Immature natural killer cell (primary cell): ENCODE results near the gene ENTPD3. TPM values are rescaled to one million over a fixed set of nuclear protein-coding genes. Genes with fewer than 3 reads are reported as not detected.
A peak's percentile ranks its signal among the peaks of the same experiment; 100 is the strongest.

Source experiments
- DNase-seq, 3 donors: peaks; one replicate each; pipeline ENCODE4 v3.0.0; 2022; ENCODE audit warnings: mixed read lengths in 1 of 3
- H3K27ac Mint-ChIP-seq, 6 donors: one replicate each; pipeline ENCODE4 v1.8.0; 2020; ENCODE audit warnings: mixed read lengths in 6 of 6, mild to moderate bottlenecking in 5 of 6, inconsistent platforms in 4 of 6, moderate library complexity in 3 of 6
- H3K27me3 Mint-ChIP-seq, 3 donors: one replicate each; pipeline ENCODE4 v1.8.0; 2020 to 2021; ENCODE audit warnings: low read depth in 3 of 3, mild to moderate bottlenecking in 3 of 3, mixed read lengths in 3 of 3, moderate library complexity in 3 of 3, inconsistent platforms in 1 of 3
- H3K36me3 Mint-ChIP-seq, 3 donors: one replicate each; pipeline ENCODE4 v1.8.0; 2020; ENCODE audit warnings: mixed read lengths in 3 of 3, inconsistent platforms in 2 of 3, mild to moderate bottlenecking in 2 of 3
- H3K4me1 Mint-ChIP-seq, 2 donors: one replicate each; pipeline ENCODE4 v1.8.0; 2020; ENCODE audit warnings: inconsistent platforms in 2 of 2, mild to moderate bottlenecking in 2 of 2, mixed read lengths in 2 of 2, moderate library complexity in 1 of 2
- H3K4me3 Mint-ChIP-seq, 5 donors: one replicate each; pipeline ENCODE4 v1.8.0; 2020; ENCODE audit warnings: mild to moderate bottlenecking in 5 of 5, mixed read lengths in 5 of 5, inconsistent platforms in 3 of 5, moderate library complexity in 3 of 5
- H3K9me3 Mint-ChIP-seq, 6 donors: one replicate each; pipeline ENCODE4 v1.8.0; 2020; ENCODE audit warnings: mild to moderate bottlenecking in 6 of 6, mixed read lengths in 6 of 6, inconsistent platforms in 4 of 6, moderate library complexity in 3 of 6
- polyA plus RNA-seq, 3 donors: library from polyadenylated mRNA; unstranded; fragments of 300-500 nt; fragmentation: Illumina TruSeq; gene quantifications; one replicate each; pipeline ENCODE4 v1.2.3, GENCODE V29; 2021

ENTPD3 gene
- polyA plus RNA-seq, 3 donors from 2014 or later, result not detected

- Mint-ChIP-seq H3K27ac (peak overlapping the region; percentile 92 to 99 (median 98)), H3K4me1 (peaks cover 27 to 34% of the 10 kb centered on the region in 2 donors), H3K9me3 (no peaks in the 10 kb centered on the region), H3K27me3 (peaks cover 0 to 5% (median 3%) of the 10 kb centered on the region in 3 donors), H3K36me3 (peaks cover 12 to 21% (median 17%) of the 10 kb centered on the region in 3 donors), H3K4me3 (peak overlapping the region; percentile 95 to 98 (median 97))
- no peak for DNase-seq
These were observed 90.7 kb downstream of the ENTPD3 start for GRCh38 chr3:40477666-40478065.

Other genes starting within 250 kb of the ENTPD3 start
- gene EIF1B, start 77.5 kb upstream of the ENTPD3 start, polyA plus RNA-seq, result 10 to 100 TPM; 32.8 to 54.1 (median 34.4) TPM
- gene RPL14, start 70.2 kb downstream of the ENTPD3 start, polyA plus RNA-seq, result 100 to 1,000 TPM; 355 to 912 (median 682) TPM
- 1 to 10 TPM; 1.8 to 4.7 (median 2.6) TPM for gene ZNF619, start 89.9 kb downstream of the ENTPD3 start, polyA plus RNA-seq
- gene ZNF620, start 118.9 kb downstream of the ENTPD3 start, polyA plus RNA-seq, result 1 to 10 TPM; 1.3 to 4.7 (median 1.7) TPM
- gene ZNF621, start 137.8 kb downstream of the ENTPD3 start, polyA plus RNA-seq, result 1 to 10 TPM in 1 of 3 donors, under 1 TPM in 2; 0.64 to 5.6 (median 0.66) TPM